ENCODE measurements around the gene FGFR3.
A peak's percentile ranks its signal among the peaks of the same experiment; 100 is the strongest.

Gene FGFR3

GRCh38 chr4:1763550-1764080 lies 29.5 kb upstream of the FGFR3 start:
- DNase-seq (ENCODE audit: low spot score) = peak; percentile 80
- in situ Hi-C loops (cut with MboI; ENCODE audit: low pct_unique_long_range_greater_than_20kb, low sequenced_read_pairs, unreplicated experiment) = no loop called here
- TF ChIP-seq, protein P1, sequence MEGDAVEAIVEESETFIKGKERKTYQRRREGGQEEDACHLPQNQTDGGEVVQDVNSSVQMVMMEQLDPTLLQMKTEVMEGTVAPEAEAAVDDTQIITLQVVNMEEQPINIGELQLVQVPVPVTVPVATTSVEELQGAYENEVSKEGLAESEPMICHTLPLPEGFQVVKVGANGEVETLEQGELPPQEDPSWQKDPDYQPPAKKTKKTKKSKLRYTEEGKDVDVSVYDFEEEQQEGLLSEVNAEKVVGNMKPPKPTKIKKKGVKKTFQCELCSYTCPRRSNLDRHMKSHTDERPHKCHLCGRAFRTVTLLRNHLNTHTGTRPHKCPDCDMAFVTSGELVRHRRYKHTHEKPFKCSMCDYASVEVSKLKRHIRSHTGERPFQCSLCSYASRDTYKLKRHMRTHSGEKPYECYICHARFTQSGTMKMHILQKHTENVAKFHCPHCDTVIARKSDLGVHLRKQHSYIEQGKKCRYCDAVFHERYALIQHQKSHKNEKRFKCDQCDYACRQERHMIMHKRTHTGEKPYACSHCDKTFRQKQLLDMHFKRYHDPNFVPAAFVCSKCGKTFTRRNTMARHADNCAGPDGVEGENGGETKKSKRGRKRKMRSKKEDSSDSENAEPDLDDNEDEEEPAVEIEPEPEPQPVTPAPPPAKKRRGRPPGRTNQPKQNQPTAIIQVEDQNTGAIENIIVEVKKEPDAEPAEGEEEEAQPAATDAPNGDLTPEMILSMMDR (IDR thresholded peaks at IDR 0.05; ENCODE audit: extremely low read depth, insufficient read depth, missing control alignments) = no peak

GRCh38 chr4:1764670-1765069 lies 28.4 kb upstream of the FGFR3 start:
- DNase-seq (ENCODE audit: low spot score) = no peak
- TF ChIP-seq, protein P1 (IDR thresholded peaks at IDR 0.05; ENCODE audit: extremely low read depth, insufficient read depth, missing control alignments) = no peak
- in situ Hi-C loops (cut with MboI; ENCODE audit: low pct_unique_long_range_greater_than_20kb, low sequenced_read_pairs, unreplicated experiment) = no loop called here

DNA sequence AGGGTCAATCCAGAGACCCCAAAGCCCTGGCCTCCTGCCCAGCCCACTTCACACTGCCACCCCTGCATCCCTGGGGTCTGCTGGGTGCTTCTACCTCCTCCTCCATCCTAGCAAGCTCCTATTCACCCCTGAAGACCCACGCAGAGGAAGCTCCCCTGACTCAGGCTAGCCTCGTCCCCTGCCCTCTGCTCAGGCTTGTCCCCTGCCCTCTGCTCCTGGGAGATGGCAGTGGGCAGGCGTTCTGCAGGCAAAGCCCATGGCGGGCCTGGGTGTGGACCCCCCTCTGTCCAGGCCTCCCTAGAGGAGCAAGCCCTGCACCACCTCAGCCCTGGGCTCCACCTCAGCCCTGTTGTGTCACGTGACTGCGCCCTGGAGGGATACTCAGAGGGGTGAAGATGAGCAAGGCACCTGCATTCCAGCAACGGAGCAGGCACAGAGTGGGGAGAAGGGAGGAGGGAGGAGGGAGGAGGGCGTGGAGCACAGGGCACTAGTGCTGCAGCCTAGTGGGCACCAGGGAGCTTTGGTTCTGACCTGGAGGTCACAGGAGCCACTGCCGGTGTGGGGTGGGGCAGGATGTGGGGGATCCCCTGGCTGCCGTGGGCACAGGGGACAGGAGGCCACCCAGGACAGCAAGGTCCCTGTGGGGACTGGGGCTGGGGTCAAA lies 27.6 kb upstream of the FGFR3 start:
- in situ Hi-C loops (cut with MboI; ENCODE audit: low pct_unique_long_range_greater_than_20kb, low sequenced_read_pairs, unreplicated experiment) = no loop called here
- DNase-seq (ENCODE audit: low spot score) = no peak
- TF ChIP-seq, protein P1 (IDR thresholded peaks at IDR 0.05; ENCODE audit: extremely low read depth, insufficient read depth, missing control alignments) = no peak

DNA sequence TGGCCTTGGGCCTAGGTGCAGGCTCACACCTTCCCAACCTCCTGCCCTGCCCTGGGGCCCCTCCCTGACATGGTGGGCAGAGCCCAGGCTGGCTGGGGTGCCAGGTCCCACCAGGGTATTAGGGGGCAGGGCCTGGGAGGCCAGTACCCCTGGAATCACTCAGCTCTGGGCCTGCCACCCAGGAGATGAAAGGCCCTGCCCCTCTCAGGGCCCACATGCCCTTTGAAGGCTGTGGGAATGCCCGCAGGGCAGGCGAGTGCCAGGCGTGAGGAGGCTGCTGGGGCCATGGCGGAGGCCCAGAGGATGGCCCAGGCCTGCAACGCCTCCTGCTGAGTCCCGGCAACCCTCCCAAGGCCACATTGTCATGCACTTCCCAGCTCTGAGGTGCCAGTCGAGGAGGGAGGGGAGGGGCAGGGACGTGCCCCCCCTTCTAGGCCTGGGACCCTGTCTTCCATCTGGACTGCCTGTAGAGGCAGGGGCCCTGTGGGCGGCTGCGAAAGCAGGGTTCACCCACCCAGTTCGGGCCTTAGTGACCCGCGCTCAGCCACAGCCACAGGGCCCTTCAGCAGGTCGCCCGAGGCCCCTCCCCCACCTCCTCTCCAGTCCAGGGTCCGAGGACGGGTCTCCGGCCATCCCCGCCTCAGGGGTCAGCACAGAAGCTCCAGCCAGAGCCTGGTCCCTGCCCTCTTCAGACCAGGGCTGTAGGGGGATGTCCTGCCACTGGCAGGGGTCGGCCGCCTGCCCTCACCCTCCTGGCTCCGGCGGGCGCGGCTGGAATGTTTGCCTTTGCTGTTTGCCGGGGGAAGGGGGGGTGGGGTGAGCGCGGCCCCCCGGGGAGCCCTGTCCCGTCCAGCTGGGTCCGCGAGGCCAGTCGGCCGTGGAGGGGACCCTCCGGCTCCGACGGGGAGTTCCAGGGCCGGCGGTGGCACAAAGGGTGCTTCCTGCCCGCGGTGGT lies 26.7 kb upstream of the FGFR3 start:
- DNase-seq (ENCODE audit: low spot score) = no peak
- TF ChIP-seq, protein P1 (IDR thresholded peaks at IDR 0.05; ENCODE audit: extremely low read depth, insufficient read depth, missing control alignments) = no peak
- in situ Hi-C loops (cut with MboI; ENCODE audit: low pct_unique_long_range_greater_than_20kb, low sequenced_read_pairs, unreplicated experiment) = no loop called here

DNA sequence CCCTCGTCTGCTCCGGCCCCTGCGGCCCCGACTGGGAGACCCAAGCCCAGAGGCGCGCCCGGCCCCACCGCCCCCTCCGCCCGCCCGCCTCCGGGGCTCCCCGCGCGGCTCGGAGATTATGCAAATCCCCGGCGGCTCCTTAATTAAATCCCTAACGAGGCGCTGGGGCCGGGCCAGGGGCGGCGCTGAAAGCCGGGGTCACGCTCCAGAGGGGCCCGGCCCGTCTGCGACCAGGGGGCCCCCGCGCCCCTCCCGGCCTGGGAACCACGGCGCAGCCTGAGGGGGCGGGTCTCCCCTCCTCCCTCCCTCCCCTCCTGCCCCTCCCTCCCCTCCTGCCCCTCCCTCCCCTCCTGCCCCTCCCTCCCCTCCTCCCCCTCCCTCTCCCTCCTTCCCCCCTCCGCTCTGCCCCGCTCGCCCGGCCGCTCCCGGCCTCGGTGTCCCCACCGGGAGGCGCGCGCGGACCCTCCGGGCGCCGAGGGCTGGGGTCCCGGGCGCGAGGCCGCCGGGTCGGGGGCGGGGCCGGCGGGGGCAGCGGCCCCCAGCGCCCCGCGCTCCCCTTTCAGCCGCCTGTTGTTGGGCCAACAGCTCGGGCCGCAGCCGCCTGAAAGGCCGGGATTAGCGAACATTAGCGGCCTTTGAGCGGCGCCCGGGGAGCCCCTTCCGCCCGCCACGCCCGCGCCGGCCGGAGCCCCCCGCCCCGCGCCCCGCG lies 25.9 kb upstream of the FGFR3 start:
- peak; percentile 82 for DNase-seq (ENCODE audit: low spot score)
- in situ Hi-C loops (cut with MboI; ENCODE audit: low pct_unique_long_range_greater_than_20kb, low sequenced_read_pairs, unreplicated experiment) = no loop called here
- TF ChIP-seq, protein P1 (IDR thresholded peaks at IDR 0.05; ENCODE audit: extremely low read depth, insufficient read depth, missing control alignments) = no peak

- DNase-seq (ENCODE audit: low spot score) = peak; percentile 82
- TF ChIP-seq, protein P1 (IDR thresholded peaks at IDR 0.05; ENCODE audit: extremely low read depth, insufficient read depth, missing control alignments) = peak; percentile 50
- in situ Hi-C loops (cut with MboI; ENCODE audit: low pct_unique_long_range_greater_than_20kb, low sequenced_read_pairs, unreplicated experiment) = no loop called here
These were observed 25.2 kb upstream of the FGFR3 start for GRCh38 chr4:1767770-1768366.

Measured in GM13977 (cell line).